ENCODE data around the gene DDIT3.
A peak's percentile ranks its signal among the peaks of the same experiment; 100 is the strongest.

The DDIT3 gene

GRCh38 chr12:57525615-57526383, 5.5 kb upstream of the DDIT3 start:
- Histone ChIP-seq H3K4me3 (ENCODE audit: extremely low read depth, insufficient read depth, low read length, poor library complexity, severe bottlenecking) (no peak overlapping the region), H3K36me3 (ENCODE audit: control insufficient read depth, insufficient read depth, low read length) (peaks cover 65% of the 10 kb centered on the region), H3K9me3 (ENCODE audit: control insufficient read depth, low read length) (no peaks in the 10 kb centered on the region), H3K4me1 (ENCODE audit: control insufficient read depth, insufficient read depth, low read length, poor library complexity, severe bottlenecking) (peaks cover 27% of the 10 kb centered on the region), H3K27ac (ENCODE audit: low read depth, low read length, severe bottlenecking) (no peak overlapping the region)
- 93 to 95% methylated on average over 12 to 14 of the region's 16 CpGs for WGBS, 2 experiments (ENCODE audit: insufficient coverage in 2 of 2)

- Histone ChIP-seq H3K9me3 (ENCODE audit: control insufficient read depth, low read length) (no peaks in the 10 kb centered on the region), H3K27ac (ENCODE audit: low read depth, low read length, severe bottlenecking) (no peak overlapping the region), H3K4me3 (ENCODE audit: extremely low read depth, insufficient read depth, low read length, poor library complexity, severe bottlenecking) (no peak overlapping the region), H3K36me3 (ENCODE audit: control insufficient read depth, insufficient read depth, low read length) (peaks cover 57% of the 10 kb centered on the region), H3K4me1 (ENCODE audit: control insufficient read depth, insufficient read depth, low read length, poor library complexity, severe bottlenecking) (peaks cover 27% of the 10 kb centered on the region)
- 81 to 97% methylated on average over 7 to 11 of the region's 11 CpGs for WGBS, 2 experiments (ENCODE audit: insufficient coverage in 2 of 2)
These were observed 4.7 kb upstream of the DDIT3 start for GRCh38 chr12:57524814-57525614.

GRCh38 chr12:57523706-57524614, 3.6 kb upstream of the DDIT3 start:
- Histone ChIP-seq H3K36me3 (ENCODE audit: control insufficient read depth, insufficient read depth, low read length) (peaks cover 57% of the 10 kb centered on the region), H3K4me3 (ENCODE audit: extremely low read depth, insufficient read depth, low read length, poor library complexity, severe bottlenecking) (peak overlapping the region; percentile 68), H3K27ac (ENCODE audit: low read depth, low read length, severe bottlenecking) (peak overlapping the region; percentile 85), H3K4me1 (ENCODE audit: control insufficient read depth, insufficient read depth, low read length, poor library complexity, severe bottlenecking) (peaks cover 27% of the 10 kb centered on the region), H3K9me3 (ENCODE audit: control insufficient read depth, low read length) (no peaks in the 10 kb centered on the region)
- 87 to 94% methylated on average over 11 to 14 of the region's 14 CpGs for WGBS, 2 experiments (ENCODE audit: insufficient coverage in 2 of 2)

GRCh38 chr12:57522887-57523705, 2.8 kb upstream of the DDIT3 start:
- Histone ChIP-seq H3K4me3 (ENCODE audit: extremely low read depth, insufficient read depth, low read length, poor library complexity, severe bottlenecking) (peak overlapping the region; percentile 68), H3K9me3 (ENCODE audit: control insufficient read depth, low read length) (no peaks in the 10 kb centered on the region), H3K36me3 (ENCODE audit: control insufficient read depth, insufficient read depth, low read length) (peaks cover 56% of the 10 kb centered on the region), H3K4me1 (ENCODE audit: control insufficient read depth, insufficient read depth, low read length, poor library complexity, severe bottlenecking) (peaks cover 31% of the 10 kb centered on the region), H3K27ac (ENCODE audit: low read depth, low read length, severe bottlenecking) (peak overlapping the region; percentile 85)
- WGBS, 2 experiments (ENCODE audit: insufficient coverage in 2 of 2): 0 to 3% methylated on average over 5 to 10 of the region's 38 CpGs

- WGBS, 2 experiments (ENCODE audit: insufficient coverage in 2 of 2): 0 to 1% methylated on average over 25 to 48 of the region's 57 CpGs
- Histone ChIP-seq H3K27ac (ENCODE audit: low read depth, low read length, severe bottlenecking) (peak within 1 kb of the TSS; percentile 98), H3K36me3 (ENCODE audit: control insufficient read depth, insufficient read depth, low read length) (peaks cover 56% of the 10 kb centered on the region), H3K9me3 (ENCODE audit: control insufficient read depth, low read length) (no peaks in the 10 kb centered on the region), H3K4me1 (ENCODE audit: control insufficient read depth, insufficient read depth, low read length, poor library complexity, severe bottlenecking) (peaks cover 39% of the 10 kb centered on the region), H3K4me3 (ENCODE audit: extremely low read depth, insufficient read depth, low read length, poor library complexity, severe bottlenecking) (peak within 1 kb of the TSS; percentile 68)
These were observed 1.9 kb upstream of the DDIT3 start, which contains the start of gene MBD6 for GRCh38 chr12:57522011-57522886. Gene MBD6 (plus strand): TSS chr12:57522824. CDS start chr12:57524304, 1,480 bp downstream.

- Histone ChIP-seq H3K27ac (ENCODE audit: low read depth, low read length, severe bottlenecking) (peak overlapping the region; percentile 98), H3K4me3 (ENCODE audit: extremely low read depth, insufficient read depth, low read length, poor library complexity, severe bottlenecking) (peak overlapping the region; percentile 68), H3K36me3 (ENCODE audit: control insufficient read depth, insufficient read depth, low read length) (peaks cover 56% of the 10 kb centered on the region), H3K9me3 (ENCODE audit: control insufficient read depth, low read length) (no peaks in the 10 kb centered on the region), H3K4me1 (ENCODE audit: control insufficient read depth, insufficient read depth, low read length, poor library complexity, severe bottlenecking) (peaks cover 44% of the 10 kb centered on the region)
- 33 to 35% methylated on average over 10 to 12 of the region's 17 CpGs for WGBS, 2 experiments (ENCODE audit: insufficient coverage in 2 of 2)
These were observed 1.3 kb upstream of the DDIT3 start for GRCh38 chr12:57521525-57522010.

- peak overlapping the region; percentile 92 for H3K4me3 ChIP-seq (ENCODE audit: extremely low read depth, insufficient read depth, low read length, poor library complexity, severe bottlenecking)
- peaks cover 58% of the 10 kb centered on the region for H3K36me3 ChIP-seq (ENCODE audit: control insufficient read depth, insufficient read depth, low read length)
- peak overlapping the region; percentile 97 for H3K27ac ChIP-seq (ENCODE audit: low read depth, low read length, severe bottlenecking)
- peaks cover 47% of the 10 kb centered on the region for H3K4me1 ChIP-seq (ENCODE audit: control insufficient read depth, insufficient read depth, low read length, poor library complexity, severe bottlenecking)
- WGBS, 2 experiments (ENCODE audit: insufficient coverage in 2 of 2): 1 to 3% methylated on average over 6 of the region's 8 CpGs
- H3K9me3 ChIP-seq (ENCODE audit: control insufficient read depth, low read length): no peaks in the 10 kb centered on the region
These were observed 590 bp downstream of the DDIT3 start for GRCh38 chr12:57519796-57520052.

GRCh38 chr12:57518920-57519795, 1.2 kb downstream of the DDIT3 start:
- Histone ChIP-seq H3K4me3 (ENCODE audit: extremely low read depth, insufficient read depth, low read length, poor library complexity, severe bottlenecking) (peak overlapping the region; percentile 92), H3K4me1 (ENCODE audit: control insufficient read depth, insufficient read depth, low read length, poor library complexity, severe bottlenecking) (peaks cover 41% of the 10 kb centered on the region), H3K9me3 (ENCODE audit: control insufficient read depth, low read length) (no peaks in the 10 kb centered on the region), H3K36me3 (ENCODE audit: control insufficient read depth, insufficient read depth, low read length) (peaks cover 58% of the 10 kb centered on the region), H3K27ac (ENCODE audit: low read depth, low read length, severe bottlenecking) (peak overlapping the region; percentile 97)
- WGBS, 2 experiments (ENCODE audit: insufficient coverage in 2 of 2): 40 to 45% methylated on average over 5 to 6 of the region's 7 CpGs
